GM12801 (cell line): ENCODE results near the gene CEP290.

Experiments
- TF ChIP-seq, protein P1 (sequence below): IDR thresholded peaks from one replicate; pipeline ENCODE4 v1.5.1; 2011; ENCODE audit warnings: control low read depth; ENCODE audit not compliant: insufficient read length; ENCODE audit errors: extremely low read depth

CEP290 gene

DNA sequence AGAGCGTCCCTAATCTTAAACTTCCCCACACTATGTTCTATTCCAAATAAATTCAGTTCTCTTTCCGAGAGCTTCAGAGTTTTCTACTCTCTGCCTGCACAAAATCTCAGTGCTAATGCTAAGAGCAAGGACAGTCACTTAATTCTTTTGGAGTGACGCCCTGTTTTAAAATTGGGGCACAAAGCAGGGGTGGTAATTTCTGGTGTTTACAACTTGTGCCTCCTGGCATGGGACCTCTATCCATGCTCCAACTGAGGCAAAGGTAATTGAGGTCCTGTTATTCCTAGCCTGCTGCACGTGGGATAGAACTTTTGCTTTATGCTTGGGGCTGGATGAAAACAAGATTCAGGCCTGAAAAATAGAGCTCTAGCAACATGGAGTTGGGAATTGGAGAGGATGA is 135.5 kb downstream of the CEP290 start:
- TF ChIP-seq, protein P1, sequence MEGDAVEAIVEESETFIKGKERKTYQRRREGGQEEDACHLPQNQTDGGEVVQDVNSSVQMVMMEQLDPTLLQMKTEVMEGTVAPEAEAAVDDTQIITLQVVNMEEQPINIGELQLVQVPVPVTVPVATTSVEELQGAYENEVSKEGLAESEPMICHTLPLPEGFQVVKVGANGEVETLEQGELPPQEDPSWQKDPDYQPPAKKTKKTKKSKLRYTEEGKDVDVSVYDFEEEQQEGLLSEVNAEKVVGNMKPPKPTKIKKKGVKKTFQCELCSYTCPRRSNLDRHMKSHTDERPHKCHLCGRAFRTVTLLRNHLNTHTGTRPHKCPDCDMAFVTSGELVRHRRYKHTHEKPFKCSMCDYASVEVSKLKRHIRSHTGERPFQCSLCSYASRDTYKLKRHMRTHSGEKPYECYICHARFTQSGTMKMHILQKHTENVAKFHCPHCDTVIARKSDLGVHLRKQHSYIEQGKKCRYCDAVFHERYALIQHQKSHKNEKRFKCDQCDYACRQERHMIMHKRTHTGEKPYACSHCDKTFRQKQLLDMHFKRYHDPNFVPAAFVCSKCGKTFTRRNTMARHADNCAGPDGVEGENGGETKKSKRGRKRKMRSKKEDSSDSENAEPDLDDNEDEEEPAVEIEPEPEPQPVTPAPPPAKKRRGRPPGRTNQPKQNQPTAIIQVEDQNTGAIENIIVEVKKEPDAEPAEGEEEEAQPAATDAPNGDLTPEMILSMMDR: no peak

DNA sequence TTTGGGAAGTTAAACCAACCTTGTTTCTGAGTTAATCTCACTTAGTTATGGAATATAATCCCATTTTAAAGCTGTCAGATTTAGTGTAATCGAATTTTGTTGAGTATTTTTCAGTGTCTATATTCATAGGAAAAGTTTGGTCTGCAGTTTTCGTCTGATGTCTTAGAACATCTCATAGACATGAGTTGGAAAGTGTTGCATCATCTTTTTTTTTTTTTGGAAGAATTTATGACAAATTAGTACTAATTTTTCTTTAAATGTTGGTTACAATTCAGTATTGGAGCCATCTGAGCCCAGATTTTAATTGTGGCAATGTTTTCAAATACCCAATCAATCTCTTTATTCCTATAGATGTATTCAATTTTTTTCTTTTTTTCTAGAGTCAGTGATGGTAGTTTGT is 140.6 kb downstream of the CEP290 start:
- TF ChIP-seq, protein P1: no peak
